NB4 (cell line): ENCODE results near the gene ZNF419.

ENCODE experiments used
- CTCF ChIP-seq: IDR thresholded peaks from one replicate; pipeline ENCODE4 v1.5.1; 2012; ENCODE audit warnings: low read depth, low read length
- POLR2A ChIP-seq: IDR thresholded peaks from 2 replicates; pipeline ENCODE4 v1.6.1; 2011; ENCODE audit warnings: mild to moderate bottlenecking; ENCODE audit not compliant: insufficient read length; ENCODE audit errors: extremely low read depth

DNA sequence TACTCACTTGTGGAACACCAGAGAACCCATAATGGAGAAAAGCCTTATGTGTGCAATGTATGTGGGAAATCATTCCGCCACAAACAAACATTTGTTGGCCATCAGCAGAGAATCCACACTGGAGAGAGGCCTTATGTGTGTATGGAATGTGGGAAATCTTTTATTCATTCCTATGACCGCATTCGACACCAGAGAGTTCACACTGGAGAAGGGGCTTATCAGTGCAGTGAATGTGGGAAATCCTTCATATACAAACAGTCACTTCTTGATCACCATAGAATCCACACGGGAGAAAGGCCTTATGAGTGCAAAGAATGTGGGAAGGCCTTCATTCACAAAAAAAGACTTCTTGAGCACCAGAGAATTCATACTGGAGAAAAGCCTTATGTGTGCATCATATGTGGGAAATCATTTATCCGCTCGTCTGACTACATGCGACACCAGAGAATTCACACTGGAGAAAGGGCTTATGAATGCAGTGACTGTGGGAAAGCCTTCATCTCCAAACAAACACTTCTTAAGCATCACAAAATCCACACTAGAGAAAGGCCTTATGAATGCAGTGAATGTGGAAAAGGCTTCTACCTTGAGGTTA, 50.5 kb downstream of the ZNF419 start:
- TF ChIP-seq CTCF (no peak), POLR2A (no peak)
